HL-60/S4 (cell line): ENCODE data around the gene ABCA9.
"Not testable (repeated sequence)": the region's sequence is repeated elsewhere in the genome, so short reads cannot be mapped to it uniquely, and the experiment has no call there.

ENCODE experiments used
- in situ Hi-C: fragments of 300-500 bp; cut with MboI; formaldehyde crosslinking; loops from 2 replicates; pipeline ENCODE4 v1.14.3; 2022; ENCODE audit warnings: low sequenced_read_pairs

The ABCA9 gene

GRCh38 chr17:69060822-69061221, at the start of gene ABCA9:
Gene ABCA9, minus strand, starts transcription at chr17:69060927. Its CDS starts 9,801 bp downstream, at chr17:69051126.
- in situ Hi-C loops: no loop called here

- in situ Hi-C loops: no loop called here
These were observed 45.4 kb upstream of the ABCA9 start for GRCh38 chr17:69105907-69106730.

GRCh38 chr17:69103557-69104233, 43.0 kb upstream of the ABCA9 start:
- in situ Hi-C loops: no loop called here

GRCh38 chr17:69098625-69099024, 37.9 kb upstream of the ABCA9 start:
- in situ Hi-C loops: no loop called here

GRCh38 chr17:69096541-69096940, 35.8 kb upstream of the ABCA9 start:
- in situ Hi-C loops: no loop called here

GRCh38 chr17:69093995-69094394, 33.3 kb upstream of the ABCA9 start:
- in situ Hi-C loops: no loop called here

GRCh38 chr17:69093279-69093789, 32.6 kb upstream of the ABCA9 start:
- in situ Hi-C loops: no loop called here

GRCh38 chr17:69090365-69090764, 29.6 kb upstream of the ABCA9 start:
- in situ Hi-C loops: no loop called here

GRCh38 chr17:69088643-69089200, 28.0 kb upstream of the ABCA9 start:
- in situ Hi-C loops: no loop called here

GRCh38 chr17:69086641-69087040, 25.9 kb upstream of the ABCA9 start:
- in situ Hi-C loops: no loop called here

GRCh38 chr17:69084911-69085310, 24.2 kb upstream of the ABCA9 start:
- in situ Hi-C loops: no loop called here

GRCh38 chr17:69082696-69083095, 22.0 kb upstream of the ABCA9 start:
- in situ Hi-C loops: no loop called here

- in situ Hi-C loops: no loop called here
These were observed 18.1 kb upstream of the ABCA9 start for GRCh38 chr17:69078864-69079263.

- in situ Hi-C loops: no loop called here
These were observed 15.1 kb upstream of the ABCA9 start for GRCh38 chr17:69075823-69076222.

GRCh38 chr17:69073392-69073791, 12.7 kb upstream of the ABCA9 start:
- in situ Hi-C loops: not testable (repeated sequence)

- in situ Hi-C loops: not testable (repeated sequence)
These were observed 12.1 kb upstream of the ABCA9 start for GRCh38 chr17:69072803-69073256.

GRCh38 chr17:69071233-69071586, 10.5 kb upstream of the ABCA9 start:
- in situ Hi-C loops: not testable (repeated sequence)

- in situ Hi-C loops: not testable (repeated sequence)
These were observed 9.9 kb upstream of the ABCA9 start for GRCh38 chr17:69070378-69071232.

- in situ Hi-C loops: no loop called here
These were observed 8.6 kb upstream of the ABCA9 start for GRCh38 chr17:69069226-69069750.

- in situ Hi-C loops: no loop called here
These were observed 6.7 kb upstream of the ABCA9 start for GRCh38 chr17:69067274-69068047.
